ENCODE measurements around the gene TEX30.

Gene TEX30

DNA sequence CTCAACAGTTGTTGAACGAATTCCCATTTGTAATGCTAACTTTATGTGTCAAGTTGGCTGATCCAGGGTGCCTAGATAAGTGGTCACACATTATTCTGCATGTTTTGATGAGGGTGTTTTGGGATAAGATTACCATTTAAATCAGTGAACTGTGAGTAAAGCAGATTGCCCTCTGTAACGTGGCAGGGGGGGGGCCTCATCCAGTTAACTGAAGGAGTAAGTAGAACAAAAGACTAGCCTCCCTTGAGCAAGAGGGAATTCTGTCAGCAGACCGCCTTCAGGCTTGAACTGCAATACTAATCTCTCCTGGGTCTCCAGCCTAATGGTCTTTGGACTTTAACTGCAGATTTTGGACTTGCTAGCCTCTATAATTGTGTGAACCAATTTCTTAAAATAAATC is 4.2 kb upstream of the TEX30 start:
- DNase-seq: no peak

DNA sequence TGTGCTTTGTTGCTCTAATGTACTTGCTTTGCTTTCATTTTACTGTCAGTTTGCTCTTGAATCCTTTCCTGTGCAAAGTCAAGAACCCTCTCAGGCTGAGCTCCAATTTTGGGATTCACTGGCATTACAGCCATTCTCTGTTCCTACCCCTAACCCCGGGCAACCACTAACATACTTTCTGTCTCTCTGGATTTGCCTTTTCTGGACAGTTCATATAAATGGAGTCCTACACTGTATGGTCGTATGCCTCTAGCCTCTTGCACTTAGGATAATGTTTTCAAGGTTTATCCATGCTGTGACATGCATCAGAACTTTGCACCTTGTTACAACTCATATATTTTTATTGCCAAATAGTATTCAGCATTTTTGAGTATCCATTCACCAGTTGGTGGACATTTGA is 2.7 kb upstream of the TEX30 start:
- DNase-seq: no peak

DNA sequence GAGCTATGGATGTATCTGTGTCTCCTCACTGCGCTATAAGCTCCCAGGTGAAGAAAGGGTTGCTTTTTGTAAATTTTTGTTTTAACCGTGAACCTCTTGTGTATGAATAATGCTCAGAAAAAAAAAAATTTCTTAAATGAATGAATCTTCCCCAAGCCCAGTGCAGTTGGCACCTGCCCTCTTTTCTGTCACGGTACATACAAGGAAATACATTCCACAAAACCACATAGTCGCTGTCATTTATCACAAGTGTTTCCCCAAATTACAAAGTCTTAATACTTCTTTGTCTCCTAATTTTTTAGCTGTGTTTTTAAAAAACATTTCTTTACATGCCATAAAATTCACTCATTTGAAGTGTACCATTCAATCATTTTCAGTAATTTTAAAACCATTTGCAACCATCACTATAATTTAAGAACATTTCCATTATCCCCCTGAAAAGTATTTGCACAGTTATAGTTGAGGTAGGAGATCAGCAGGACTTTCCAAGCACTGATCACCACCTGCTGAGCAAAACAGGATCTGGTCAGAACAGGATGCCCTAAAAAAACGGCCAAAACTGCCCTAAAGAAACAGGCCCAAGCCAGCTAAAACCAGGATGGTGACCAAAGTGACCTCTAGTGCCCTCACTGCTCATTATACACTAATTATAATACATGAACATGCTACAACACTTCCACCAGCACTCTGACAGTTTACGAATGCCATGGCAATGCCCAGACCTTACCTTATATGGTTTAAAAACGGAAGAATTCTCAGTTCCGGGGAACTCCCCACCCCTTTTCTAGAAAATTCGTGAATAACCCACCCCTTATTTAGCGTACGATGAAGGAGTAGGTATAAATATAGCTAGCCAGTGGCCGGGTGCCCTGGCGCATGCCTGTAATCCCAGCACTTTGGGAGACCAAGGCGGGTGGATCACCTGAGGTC is 1.3 kb upstream of the TEX30 start:
- DNase-seq: no peak

DNA sequence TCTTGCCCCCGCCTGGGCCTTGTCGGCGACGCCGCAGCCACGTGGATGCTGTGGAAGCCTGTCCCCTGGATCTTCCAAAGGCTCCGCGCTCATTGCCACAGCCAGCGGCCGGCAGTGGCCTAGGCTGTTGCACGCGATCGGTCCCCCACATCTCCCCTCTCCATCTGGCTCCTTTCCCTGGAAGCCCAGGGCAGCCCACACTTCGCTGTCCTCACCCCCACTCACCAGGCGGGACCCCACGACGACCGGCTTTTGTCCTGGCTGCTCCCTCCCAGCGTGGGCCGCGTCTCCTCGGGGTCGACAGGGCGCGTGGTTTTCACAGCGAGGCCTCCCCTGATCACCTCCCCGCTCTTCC is 605 bp upstream of the TEX30 start:
- no peak for DNase-seq

DNA sequence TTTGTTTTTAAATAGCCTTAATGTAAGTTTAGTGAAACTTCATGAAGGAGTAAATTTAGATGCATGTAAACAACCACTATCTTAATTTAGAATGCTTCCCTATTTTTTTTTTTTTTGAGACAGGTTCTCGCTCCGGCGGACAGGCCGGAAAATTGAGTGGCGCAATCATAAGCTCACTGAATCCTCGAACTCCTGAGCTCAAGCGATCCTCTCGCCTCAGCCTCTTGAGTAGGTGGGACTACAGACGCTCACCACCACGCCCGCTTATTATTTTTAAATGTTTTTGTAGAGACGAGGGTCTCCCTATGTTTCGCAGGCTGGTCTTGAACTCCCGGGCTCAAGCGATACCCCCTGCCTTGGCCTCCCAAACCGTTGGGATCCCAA is 1.6 kb downstream of the TEX30 start:
- no peak for DNase-seq

DNA sequence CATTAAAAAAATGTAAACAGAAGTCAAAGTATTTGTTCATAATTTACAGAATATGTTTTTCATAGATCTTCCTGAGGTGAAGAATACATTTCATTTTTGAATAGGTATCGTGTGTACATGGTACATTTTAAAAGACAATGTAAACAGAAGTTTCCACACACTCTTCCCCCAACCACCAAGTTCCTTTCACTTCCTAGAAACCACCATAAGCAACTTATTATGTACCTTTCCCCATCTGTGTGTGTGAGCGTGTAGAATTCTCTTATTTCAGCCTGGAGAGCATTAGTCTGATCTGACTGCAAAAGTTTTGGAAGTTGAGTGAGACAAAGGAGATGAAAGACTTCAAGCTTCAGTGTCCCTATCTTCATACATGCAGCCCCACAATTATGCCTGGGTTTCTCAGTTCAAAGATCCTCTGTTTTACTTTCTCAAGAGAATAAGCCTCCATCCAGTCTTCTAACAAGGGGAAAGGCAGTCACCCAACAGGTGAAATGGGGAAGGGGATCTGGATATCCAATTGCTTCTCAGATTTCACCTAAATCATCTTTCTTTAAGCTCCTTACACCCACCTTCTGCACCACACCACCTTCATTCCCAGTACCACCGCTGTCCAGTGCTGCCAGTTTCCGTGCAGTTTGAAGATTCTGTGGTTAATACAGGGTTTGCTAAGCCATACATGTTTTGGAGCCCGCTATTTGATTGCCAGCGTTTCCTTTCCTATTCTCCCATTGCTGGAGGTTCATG is 2.1 kb downstream of the TEX30 start:
- DNase-seq: no peak

DNA sequence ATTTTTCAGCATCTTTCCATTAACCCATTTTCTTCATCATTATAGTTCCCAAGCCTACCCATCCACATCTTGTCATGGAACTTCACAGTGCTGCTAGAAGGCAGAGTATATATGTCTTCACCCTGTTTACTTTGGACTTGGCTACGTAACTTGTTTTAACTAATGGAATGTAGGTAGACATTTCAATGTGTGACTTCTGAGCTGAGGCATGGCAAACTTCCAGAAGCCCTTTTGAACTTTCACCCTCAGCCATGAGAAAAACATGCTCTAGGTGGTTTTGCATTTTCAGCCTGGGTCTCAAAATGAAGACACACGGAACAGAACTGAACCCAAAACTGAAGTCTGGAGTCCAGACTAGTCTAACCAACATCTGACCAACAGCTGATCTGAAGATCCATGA is 3.2 kb downstream of the TEX30 start:
- no peak for DNase-seq

DNA sequence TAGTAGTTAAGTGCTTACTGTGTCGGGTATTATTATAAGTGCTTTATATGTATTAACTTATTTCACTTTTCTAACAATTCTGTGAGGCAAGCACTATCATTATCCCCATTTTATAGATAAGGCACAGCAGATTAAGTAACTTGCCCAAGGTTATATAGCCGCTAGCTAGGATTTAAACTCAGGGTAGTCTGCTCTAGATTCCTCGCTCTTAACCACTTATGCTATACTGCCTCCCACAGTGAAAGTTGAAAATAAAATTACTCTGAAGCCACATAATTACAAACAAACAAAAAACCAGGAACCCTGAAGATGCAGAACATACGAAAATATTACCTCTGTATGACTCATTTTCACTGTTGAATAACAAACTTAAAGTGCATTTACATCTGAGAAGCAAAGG is 3.9 kb downstream of the TEX30 start:
- no peak for DNase-seq

DNA sequence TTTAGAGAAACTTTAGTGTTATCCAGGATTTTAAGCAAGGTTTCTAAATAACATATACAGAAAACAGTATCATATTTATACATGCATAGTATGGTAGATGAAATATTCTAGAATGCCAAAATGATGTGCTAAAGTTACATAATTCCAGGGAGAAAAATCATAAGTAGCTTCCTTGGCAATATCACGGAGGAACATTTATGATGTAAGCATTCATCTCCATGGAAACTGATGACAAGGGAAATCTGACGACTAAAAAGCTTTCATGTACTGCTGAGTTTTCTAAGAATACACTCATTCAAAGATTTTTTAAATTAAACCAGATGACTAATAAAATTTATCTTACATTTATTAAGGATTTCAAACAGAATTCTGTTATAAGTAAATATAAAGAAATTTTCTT is 4.7 kb downstream of the TEX30 start:
- no peak for DNase-seq

DNA sequence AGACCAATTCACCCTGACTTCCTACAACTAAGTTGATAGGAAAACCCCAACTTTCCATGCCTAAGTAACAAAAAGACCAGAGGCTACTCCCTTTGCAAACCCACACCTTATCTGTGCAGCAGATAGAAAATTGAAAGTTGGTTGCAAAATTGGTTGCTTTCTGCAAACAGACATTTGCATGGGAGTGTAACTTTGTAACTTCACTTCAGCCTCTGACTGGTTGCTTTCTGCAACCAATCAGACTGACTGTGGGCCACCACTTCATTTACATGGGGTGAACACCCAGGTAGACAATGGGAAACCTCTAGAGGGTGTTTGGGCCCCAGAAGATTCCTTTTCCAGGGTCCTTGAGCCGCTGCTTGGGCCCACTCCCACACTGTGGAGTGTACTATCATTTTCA is 9.8 kb downstream of the TEX30 start:
- DNase-seq: no peak

DNA sequence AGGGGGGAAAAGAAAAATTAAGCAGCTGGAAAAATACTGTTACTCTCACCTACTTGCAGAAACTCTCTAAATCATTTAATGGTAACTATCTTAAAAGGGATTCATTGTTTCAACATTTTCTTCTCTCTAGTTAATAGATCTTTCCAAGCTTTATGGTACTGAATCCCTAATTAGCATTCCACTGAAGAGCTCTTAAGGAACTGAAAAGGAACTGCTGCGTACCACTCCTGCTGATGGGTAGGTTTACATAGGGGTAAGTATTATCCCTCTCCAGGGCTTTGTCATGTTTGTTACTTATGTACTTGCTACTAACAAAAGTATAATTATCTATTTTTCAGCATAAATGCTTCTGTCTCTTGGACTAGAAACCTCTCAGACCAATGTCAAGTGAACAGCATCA is 12.5 kb downstream of the TEX30 start:
- DNase-seq: no peak

DNA sequence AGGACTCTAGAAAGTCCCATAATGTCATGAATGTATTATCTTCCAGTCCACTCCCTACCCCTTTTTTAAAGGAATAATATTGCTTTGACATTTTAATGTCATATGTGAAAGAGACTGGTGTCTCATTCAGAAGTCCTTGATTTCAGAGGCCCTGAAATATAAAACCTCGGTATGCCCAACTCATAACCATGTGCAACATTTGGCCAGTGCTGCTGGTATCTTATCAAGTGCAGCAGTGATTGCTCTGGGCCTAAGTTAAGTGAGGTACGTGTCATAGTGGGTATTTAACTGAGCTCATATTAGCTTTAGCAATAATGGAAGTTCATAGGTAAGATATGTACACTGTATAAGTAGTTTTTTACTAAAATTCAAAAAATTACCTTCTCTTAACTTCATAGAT is 14.7 kb downstream of the TEX30 start:
- no peak for DNase-seq

DNA sequence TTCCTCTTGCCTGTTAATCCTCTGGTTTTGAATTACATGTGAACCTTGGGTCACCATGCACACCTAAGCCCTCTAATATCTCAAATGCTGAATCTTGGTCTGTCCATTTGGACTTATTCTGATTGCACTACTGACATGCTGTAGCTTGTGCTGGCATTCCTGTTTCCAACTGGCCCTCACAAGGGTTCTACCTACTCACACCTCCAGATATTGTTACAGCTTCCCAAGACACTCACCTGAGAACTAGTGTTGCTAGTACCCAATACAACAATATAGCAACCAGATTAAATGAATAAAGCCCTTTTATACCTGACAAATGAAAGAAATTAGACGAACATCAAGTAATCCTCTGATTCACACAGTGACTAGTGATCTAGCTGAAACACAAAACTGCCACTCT is 16.6 kb downstream of the TEX30 start:
- no peak for DNase-seq

DNA sequence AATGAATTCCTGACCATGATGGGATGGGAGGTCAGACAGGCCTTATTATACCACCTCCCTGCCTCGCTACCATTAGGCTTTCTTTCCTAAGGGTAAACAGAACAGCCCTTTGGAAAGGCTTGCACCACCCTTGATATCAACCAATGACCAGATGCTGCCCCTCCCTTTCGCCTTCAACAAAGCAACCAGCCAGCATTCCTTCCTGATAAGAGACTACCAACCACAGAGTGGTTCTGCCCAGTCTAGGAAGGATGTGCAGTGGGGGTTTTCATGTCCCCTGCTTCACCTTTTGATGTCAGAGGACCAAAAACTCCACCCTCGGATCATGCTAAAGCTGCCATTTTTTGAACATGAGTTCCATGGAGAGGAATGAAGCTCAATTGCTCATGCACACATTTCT is 21.7 kb downstream of the TEX30 start:
- no peak for DNase-seq

DNA sequence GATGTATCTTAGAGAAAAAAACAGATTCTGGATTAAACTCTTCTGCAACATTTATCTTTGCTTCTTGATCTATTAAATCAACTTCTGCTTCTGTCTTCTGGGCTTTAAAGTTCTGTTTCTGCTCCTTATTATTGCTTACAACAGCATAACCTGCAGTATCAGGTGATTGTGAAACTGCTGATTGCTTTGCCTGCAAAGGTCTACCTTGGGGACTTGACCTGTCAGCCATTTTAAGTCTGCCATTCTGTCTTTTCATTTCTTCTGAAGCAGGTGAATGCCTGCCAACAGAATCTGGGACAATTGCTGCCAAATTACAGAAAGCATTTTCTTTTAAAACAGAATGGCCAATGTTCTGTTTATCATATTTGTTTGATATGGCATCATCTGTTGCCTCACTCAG is 31.1 kb downstream of the TEX30 start:
- DNase-seq: no peak

DNA sequence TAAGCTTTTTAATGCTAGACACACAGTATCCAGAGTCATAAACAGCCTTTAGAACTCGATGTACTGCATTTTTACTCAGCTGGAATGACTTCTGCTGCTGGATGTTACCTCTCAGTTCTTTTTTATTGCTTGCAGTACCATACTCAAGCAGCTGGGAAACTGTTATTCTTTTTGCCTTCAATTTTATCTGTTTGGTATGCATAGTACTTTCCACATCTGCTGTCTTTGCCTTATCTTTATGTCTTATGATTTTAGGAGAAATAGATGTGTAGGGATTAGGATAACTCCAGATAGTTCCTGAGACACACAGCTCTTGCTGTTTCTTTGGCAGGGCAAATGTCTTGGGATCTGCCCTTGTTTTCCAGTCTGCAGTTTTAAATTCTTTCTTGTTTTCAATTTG is 31.5 kb downstream of the TEX30 start:
- DNase-seq: no peak

DNA sequence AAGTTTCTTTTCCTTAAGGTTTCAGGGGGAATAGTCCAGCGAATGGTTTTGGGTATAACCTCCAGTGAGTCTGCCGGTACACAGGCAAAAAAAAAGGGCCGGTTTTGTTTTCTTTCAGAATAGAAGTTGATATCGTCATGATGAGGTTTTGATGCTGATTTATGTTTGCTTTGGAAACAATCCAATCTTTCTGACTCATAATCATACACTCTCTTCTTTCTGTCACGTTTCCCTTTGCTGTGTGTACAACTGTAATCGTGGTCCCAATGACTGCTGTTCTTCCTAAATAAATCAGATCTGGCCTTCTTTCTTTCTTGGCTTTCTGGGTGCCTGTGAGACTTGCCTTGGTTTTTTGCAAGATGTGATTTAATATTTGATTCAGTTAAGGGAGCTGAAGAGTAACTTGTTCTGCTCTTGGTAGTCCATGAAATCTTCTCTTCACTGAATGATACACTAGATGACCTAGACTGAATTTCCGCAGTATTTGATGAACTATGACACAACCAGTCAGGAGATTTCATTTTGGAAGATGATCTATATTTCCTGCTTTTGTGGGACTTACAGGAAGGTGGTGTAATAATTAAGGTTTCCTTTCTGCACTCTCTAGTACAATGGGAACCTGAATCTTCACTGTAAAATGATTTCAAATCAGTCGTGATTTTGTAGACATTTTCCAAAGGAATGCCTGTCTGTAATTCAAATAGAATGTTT is 43.9 kb downstream of the TEX30 start:
- no peak for DNase-seq

DNA sequence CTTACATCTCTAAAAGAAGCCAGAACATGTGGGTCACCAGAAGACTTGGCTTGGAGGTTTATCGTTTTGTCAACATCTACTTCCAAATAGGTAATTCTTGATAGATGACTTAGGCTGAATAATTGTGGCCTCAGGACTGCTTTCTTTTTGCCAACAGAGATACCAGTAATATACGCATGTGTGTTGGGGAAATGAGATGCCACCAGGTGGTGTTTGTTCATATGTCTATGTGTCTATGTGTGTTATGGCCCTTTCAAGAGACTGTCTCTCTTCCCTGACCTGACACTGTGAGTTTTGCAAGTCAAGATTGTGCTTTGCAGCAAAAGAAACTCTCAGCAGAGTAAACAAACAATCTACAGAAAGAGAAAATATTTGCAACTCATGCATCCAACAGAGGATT is 47.2 kb downstream of the TEX30 start:
- peak in 1 of 2 donors; percentile 11 for DNase-seq

DNA sequence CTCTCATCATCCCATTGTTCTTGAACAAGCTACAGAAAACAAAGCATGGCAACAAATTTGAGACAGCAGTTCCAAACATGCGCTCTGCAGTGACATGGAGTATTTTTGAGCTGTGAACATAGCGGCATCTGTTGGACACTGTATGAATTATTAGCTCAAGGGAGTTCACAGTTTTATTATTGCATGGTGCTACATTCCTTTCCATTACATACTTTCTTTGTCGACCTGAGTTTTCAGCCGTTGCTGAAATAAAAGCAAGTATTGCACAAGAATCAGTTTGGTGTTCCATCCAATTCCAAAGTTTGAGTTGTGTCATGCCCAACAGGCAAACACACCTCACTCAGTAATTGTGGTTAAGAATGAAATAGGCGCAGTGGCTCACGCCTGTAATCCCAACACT is 48.7 kb downstream of the TEX30 start:
- peak in 1 of 2 donors; percentile 11 for DNase-seq

DNA sequence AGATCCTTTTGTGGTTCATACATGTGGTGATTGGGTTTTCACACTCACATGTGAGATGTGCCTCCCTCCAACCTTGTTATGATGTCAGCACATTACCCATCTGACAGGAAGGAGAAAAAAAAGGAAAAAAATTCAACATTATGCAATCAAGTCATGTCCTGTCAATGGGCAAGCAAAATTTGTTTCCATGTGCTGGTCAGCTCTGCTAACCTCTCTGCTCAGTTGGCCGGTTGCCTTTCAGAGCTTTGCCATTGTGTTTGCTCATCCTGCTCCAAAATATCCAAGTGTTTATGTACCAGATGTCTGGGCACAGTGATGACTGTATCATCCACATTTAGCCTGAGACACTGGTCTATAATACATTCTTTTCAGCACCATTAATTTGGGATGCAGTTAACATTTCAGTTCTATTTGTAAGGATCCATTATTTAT is 51.8 kb downstream of the TEX30 start:
- DNase-seq: peak in 1 of 2 donors; percentile 36

DNA sequence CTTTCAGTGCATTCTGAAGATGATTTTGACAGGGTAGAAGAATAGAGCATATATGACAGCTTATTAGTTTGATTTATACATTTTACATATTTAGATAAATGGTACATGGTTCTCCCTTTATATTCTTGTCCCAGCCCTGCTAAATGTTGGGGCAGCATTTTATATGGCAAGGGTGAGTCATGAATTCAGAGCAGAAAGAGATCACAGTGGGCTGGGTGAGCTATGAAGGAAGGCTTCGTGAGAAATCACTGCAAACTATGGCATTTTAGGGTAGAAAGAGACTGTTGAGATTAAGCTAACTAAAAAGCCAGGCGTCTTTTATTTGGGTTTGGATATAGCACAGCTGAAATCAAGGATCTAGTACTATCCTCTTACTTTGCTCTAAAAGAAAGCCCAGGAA is 54.8 kb downstream of the TEX30 start:
- no peak for DNase-seq

Data from CD4-positive, alpha-beta T cell treated with Interleukin-1 beta for 1 hour (primary cell).